Muscle of leg (tissue), 11 donors: ENCODE data around the gene MCAT. TPM values are rescaled to one million over a fixed set of nuclear protein-coding genes. Genes with fewer than 3 reads are reported as not detected.
A peak's percentile ranks its signal among the peaks of the same experiment; 100 is the strongest.
"Not testable (repeated sequence)": the region's sequence is repeated elsewhere in the genome, so short reads cannot be mapped to it uniquely, and the experiment has no call there.

ENCODE experiments used
- DNase-seq: peaks from one replicate; pipeline ENCODE4 v3.0.0; 2013
- H3K27ac ChIP-seq: one replicate; pipeline ENCODE4 v1.5.1; 2013; ENCODE audit warnings: mild to moderate bottlenecking, low read length, control low read depth
- H3K27me3 ChIP-seq: one replicate; pipeline ENCODE4 v1.6.1; 2013; ENCODE audit warnings: low read length; ENCODE audit not compliant: control insufficient read depth, insufficient read depth
- H3K36me3 ChIP-seq: one replicate; pipeline ENCODE4 v1.6.1; 2013; ENCODE audit warnings: low read length; ENCODE audit not compliant: control insufficient read depth, insufficient read depth
- H3K4me1 ChIP-seq: one replicate; pipeline ENCODE4 v1.6.1; 2013; ENCODE audit warnings: low read length; ENCODE audit not compliant: control insufficient read depth, insufficient read depth
- H3K4me3 ChIP-seq: one replicate; pipeline ENCODE4 v1.5.1; 2013; ENCODE audit warnings: low read length, control low read depth
- H3K9me3 ChIP-seq: replicated peaks from 2 replicates; pipeline ENCODE4 v1.6.1; 2013; ENCODE audit warnings: low read depth, low read length; ENCODE audit not compliant: control insufficient read depth
- WGBS: methylation state at CpG from one replicate; pipeline ENCODE4 v1.1.5; 2013; ENCODE audit warnings: missing lambda C conversion rate; ENCODE audit not compliant: insufficient coverage; 5-methylcytosine and 5-hydroxymethylcytosine counted together
- polyA plus RNA-seq, 8 donors: library from polyadenylated mRNA; unstranded; fragments of 120-200 nt; gene quantifications; one replicate each; pipeline versions ENCODE4 v1.2.1 to v1.2.3, GENCODE V29; 2013; ENCODE audit warnings: inconsistent platforms in 1 of 8, low replicate concordance in 1 of 8; ENCODE audit not compliant: insufficient read length in 8 of 8, insufficient read depth in 1 of 8
- total RNA-seq: library from RNA; stranded (reverse); fragments of 120-200 nt; gene quantifications from one replicate; pipeline ENCODE4 v1.2.4, GENCODE V29; 2013

The MCAT gene
- total and polyA plus RNA-seq, 9 donors = 9.4 to 13.9 (median 11.6) TPM

- WGBS = 82% methylated on average over 24 of the region's 27 CpGs
- Histone ChIP-seq H3K36me3 (peaks cover 8% of the 10 kb centered on the region), H3K27ac (no peak overlapping the region), H3K4me1 (peaks cover 32% of the 10 kb centered on the region), H3K27me3 (peaks cover 3% of the 10 kb centered on the region), H3K9me3 (no peaks in the 10 kb centered on the region), H3K4me3 (no peak overlapping the region)
- peak; percentile 35 for DNase-seq
These were observed 11.8 kb upstream of the MCAT start for GRCh38 chr22:43154887-43155536.

DNA sequence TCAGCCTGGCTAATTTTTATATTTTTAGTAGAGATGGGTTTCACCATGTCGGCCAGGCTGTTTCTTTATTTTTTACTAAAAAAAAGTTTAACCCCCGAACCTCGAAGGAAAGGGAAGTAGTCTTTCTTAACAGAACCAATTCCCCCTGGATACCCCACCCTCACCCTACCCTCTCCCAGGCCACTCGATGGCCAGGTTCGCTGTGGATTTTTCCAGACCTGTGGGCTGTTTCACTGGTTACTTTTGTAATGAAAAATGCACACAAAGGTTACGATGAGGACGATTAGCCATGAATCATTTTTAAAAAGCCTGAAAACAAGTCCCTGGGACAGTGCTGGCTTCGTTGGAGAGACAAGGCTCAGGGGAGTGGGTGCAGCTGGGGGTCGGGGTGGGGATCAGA lies 10.7 kb upstream of the MCAT start:
- no peak for DNase-seq
- H3K36me3 ChIP-seq = no peaks in the 10 kb centered on the region
- no peak overlapping the region for H3K4me3 ChIP-seq
- H3K9me3 ChIP-seq = no peaks in the 10 kb centered on the region
- peak overlapping the region; percentile 3 for H3K27ac ChIP-seq
- no CpG with 5 or more reads among the region's 9 CpGs for WGBS
- peaks cover 3% of the 10 kb centered on the region for H3K27me3 ChIP-seq
- peaks cover 30% of the 10 kb centered on the region for H3K4me1 ChIP-seq

DNA sequence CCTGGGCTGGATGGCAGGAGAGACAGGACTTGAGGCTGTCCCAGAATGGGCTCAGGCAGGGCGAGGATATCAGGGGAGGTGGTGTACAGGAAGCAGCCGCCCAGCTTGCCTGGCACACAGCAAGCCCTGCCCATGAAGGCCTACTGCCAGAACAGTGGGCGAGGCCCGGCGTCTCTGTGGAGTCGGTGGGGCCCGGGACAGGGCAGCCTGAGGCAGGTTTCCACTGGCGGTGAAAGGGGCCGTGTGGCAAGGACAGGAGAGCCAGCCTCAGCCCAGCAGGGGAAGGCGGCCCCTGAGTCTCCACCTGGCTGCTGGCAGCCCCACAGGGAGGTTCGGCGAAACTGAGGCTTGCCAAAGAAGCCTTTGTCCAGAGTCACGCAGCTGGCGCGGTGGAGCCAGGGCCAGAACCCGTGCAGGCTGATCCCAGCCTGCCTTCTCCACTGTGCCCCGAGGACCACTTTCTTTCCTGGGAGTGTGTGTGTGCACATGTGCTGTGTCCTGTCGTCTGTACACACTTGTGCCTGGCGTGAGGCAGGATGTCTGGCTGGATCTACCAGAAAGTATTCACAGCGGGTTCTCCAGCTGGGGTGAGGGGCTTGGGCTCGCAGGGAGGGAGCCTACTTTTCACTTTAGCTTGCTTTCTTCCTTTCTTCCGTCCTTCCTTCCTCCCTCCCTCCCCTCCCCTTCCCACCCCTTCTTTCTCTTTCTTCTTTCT lies 9.3 kb upstream of the MCAT start:
- peaks cover 32% of the 10 kb centered on the region for H3K4me1 ChIP-seq
- H3K27me3 ChIP-seq = peaks cover 3% of the 10 kb centered on the region
- no peaks in the 10 kb centered on the region for H3K9me3 ChIP-seq
- H3K36me3 ChIP-seq = no peaks in the 10 kb centered on the region
- peak overlapping the region; percentile 70 for H3K27ac ChIP-seq
- WGBS = 10% methylated on average over 14 of the region's 22 CpGs
- peak; percentile 70 for DNase-seq
- peak overlapping the region; percentile 64 for H3K4me3 ChIP-seq

DNA sequence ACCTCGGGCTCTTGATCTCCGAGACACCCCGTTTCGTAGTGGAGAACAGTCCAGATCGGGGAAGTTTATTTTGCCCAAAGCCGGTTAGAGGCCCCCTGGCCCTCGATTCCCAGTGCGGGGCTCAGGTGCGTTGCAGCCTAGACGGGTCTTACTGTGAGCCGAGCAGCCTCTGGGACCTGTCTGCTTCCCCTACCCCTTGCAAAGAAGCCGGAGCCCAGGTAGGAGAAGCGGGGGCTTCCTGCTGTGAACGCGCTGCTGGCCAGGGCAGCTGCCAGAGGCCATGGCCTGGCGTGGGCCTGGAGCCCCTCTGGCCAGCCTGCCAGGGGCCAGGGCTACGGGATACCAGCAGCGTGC lies 8.8 kb upstream of the MCAT start:
- H3K4me1 ChIP-seq = peaks cover 32% of the 10 kb centered on the region

GRCh38 chr22:43151251-43152002 lies 8.2 kb upstream of the MCAT start, which contains the start of gene TSPO:
TSS of gene TSPO (plus strand) at chr22:43151559. CDS start at chr22:43159239, 7,680 bp downstream.
- peaks cover 3% of the 10 kb centered on the region for H3K27me3 ChIP-seq
- H3K4me3 ChIP-seq = peak within 1 kb of the TSS; percentile 64
- 1% methylated on average over 70 of the region's 75 CpGs for WGBS
- peak within 1 kb of the TSS; percentile 70 for H3K27ac ChIP-seq
- H3K9me3 ChIP-seq = no peaks in the 10 kb centered on the region
- DNase-seq = peak; percentile 70
- H3K4me1 ChIP-seq = peaks cover 32% of the 10 kb centered on the region
- no peaks in the 10 kb centered on the region for H3K36me3 ChIP-seq

More for the DNA sequence above, 8.8 kb upstream of the MCAT start:
- peak overlapping the region; percentile 70 for H3K27ac ChIP-seq
- DNase-seq = peak; percentile 29
- no peaks in the 10 kb centered on the region for H3K36me3 ChIP-seq
- peak overlapping the region; percentile 64 for H3K4me3 ChIP-seq
- peaks cover 3% of the 10 kb centered on the region for H3K27me3 ChIP-seq
- H3K9me3 ChIP-seq = no peaks in the 10 kb centered on the region
- WGBS = 9% methylated on average over 18 of the region's 18 CpGs

GRCh38 chr22:43150731-43151206 lies 7.6 kb upstream of the MCAT start:
- 82% methylated on average over 15 of the region's 15 CpGs for WGBS
- peaks cover 30% of the 10 kb centered on the region for H3K4me1 ChIP-seq
- DNase-seq = no peak

DNA sequence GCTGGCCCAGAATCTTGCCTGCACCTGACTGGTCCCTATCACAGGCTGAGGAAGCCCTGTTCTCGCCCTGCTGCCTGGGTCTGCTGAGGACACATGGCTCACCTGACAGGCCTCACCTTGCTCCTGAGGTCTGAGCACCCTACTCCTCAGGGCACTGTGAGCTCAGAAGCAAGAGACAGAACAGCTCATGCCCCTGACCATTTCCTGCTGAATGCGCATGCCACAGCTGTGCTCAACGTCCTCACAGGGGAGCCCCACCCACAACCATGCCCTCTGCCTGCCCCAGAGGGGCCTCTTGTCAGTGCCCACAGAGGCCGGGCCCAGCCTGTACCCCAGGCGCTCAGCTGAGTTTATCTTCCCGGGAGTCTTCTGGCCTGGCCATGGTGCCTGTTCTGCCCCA lies 5.4 kb upstream of the MCAT start:
- peaks cover 21% of the 10 kb centered on the region for H3K4me1 ChIP-seq
- H3K36me3 ChIP-seq = no peaks in the 10 kb centered on the region
- H3K4me3 ChIP-seq = no peak overlapping the region
- H3K9me3 ChIP-seq = no peaks in the 10 kb centered on the region
- no peak for DNase-seq
- no peak overlapping the region for H3K27ac ChIP-seq
- 53% methylated on average over 5 of the region's 6 CpGs for WGBS
- peaks cover 3% of the 10 kb centered on the region for H3K27me3 ChIP-seq

More at GRCh38 chr22:43150731-43151206, 7.6 kb upstream of the MCAT start:
- Histone ChIP-seq H3K4me3 (peak overlapping the region; percentile 64), H3K27ac (no peak overlapping the region), H3K9me3 (no peaks in the 10 kb centered on the region), H3K27me3 (peaks cover 3% of the 10 kb centered on the region), H3K36me3 (no peaks in the 10 kb centered on the region)

DNA sequence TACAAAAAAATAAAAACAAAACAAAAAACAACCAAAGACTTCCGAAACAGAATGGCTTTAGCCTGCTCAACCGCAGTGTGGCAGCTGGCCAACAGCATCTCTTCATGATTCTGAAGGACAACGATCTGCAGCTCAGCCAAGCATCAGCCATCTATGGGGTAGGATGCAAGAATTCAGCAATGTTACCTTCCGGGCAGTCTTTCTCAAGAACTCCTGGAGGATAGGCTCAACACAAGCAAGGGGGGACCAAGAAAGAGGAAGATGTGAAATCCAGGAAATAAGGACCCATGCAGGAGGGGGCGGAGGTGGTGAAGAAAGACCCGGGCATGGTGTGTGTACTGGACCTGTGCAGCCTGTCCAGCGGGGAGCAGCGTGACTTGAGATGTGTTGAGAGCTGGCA lies 4.6 kb upstream of the MCAT start:
- Histone ChIP-seq H3K36me3 (no peaks in the 10 kb centered on the region), H3K27me3 (peaks cover 3% of the 10 kb centered on the region), H3K9me3 (no peaks in the 10 kb centered on the region), H3K4me1 (peaks cover 24% of the 10 kb centered on the region), H3K4me3 (no peak overlapping the region), H3K27ac (no peak overlapping the region)
- WGBS = 73% methylated on average over 6 of the region's 8 CpGs
- DNase-seq = no peak

DNA sequence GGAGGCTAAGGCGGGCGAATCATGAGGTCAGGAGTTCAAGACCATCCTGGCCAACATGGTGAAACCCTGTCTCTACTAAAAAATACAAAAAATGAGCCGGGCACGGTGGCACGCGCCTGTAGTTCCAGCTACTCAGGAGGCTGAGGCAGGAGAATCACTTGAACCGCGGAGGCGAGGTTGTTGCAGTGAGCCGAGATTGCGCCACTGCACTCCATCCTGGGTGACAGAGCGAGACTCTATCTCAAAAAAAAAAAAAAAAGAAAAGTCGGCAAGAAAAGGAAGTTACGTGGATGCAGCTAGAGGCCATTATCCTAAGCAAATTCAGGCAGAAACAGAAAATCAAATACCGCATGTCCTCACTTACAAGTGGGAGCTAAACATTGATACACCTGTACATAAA lies 3.1 kb upstream of the MCAT start:
- 91% methylated on average over 10 of the region's 15 CpGs for WGBS
- not testable (repeated sequence) for H3K27ac ChIP-seq, DNase-seq, H3K4me3 ChIP-seq, H3K27me3 ChIP-seq, H3K36me3 ChIP-seq, H3K9me3 ChIP-seq
- H3K4me1 ChIP-seq = peaks cover 16% of the 10 kb centered on the region

DNA sequence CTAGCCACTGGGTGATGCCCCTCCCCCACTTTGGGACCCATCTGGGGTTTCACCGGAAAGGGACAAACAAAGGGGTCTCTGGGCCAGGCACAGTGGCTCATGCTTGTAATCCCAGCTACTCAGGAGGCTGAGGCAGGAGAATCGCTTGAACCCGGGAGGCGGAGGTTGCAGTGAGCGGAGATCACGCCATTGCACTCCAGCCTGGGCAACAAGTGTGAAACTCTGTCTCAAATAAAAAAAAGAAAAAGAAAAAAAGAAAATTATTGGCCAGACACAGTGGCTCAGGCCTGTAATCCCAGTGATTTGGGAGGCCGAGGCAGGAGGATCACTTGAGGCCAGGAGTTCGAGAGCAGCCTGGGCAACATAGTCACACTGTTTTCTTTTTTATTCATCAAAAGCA lies 2.2 kb upstream of the MCAT start:
- not testable (repeated sequence) for H3K9me3 ChIP-seq, DNase-seq, H3K4me3 ChIP-seq, H3K27me3 ChIP-seq, H3K36me3 ChIP-seq, H3K27ac ChIP-seq
- H3K4me1 ChIP-seq = peaks cover 11% of the 10 kb centered on the region
- WGBS = 84% methylated on average over 7 of the region's 8 CpGs
